H1 (cell line): ENCODE measurements around the gene CD244. TPM values are rescaled to one million over a fixed set of nuclear protein-coding genes. Genes with fewer than 3 reads are reported as not detected.

Experiments
- KDM5A ChIP-seq: fragments of 200-600 bp; IDR thresholded peaks from 2 replicates; pipeline ENCODE4 v1.7.1; 2012; ENCODE audit warnings: mild to moderate bottlenecking, low read length, inconsistent platforms, mixed read lengths
- POU5F1 ChIP-seq: IDR thresholded peaks from 2 replicates; pipeline ENCODE4 v1.6.1; 2011; ENCODE audit warnings: low read depth, mild to moderate bottlenecking, low read length, moderate library complexity
- polyA plus RNA-seq, 7 experiments: library from polyadenylated mRNA; depleted of rRNA in 3 of 7; stranded (reverse) in 5 of 7; unstranded in 2 of 7; fragments of >200 nt in 5 of 7; fragments of 200-250 nt in 2 of 7; gene quantifications; 1 replicate in 5 of 7; 2 replicates in 1 of 7; 4 replicates in 1 of 7; pipeline versions ENCODE4 v1.2.1 to v1.2.3, GENCODE V29; 2011 to 2013; ENCODE audit warnings: missing spikeins in 2 of 7, mixed read lengths in 2 of 7
- total RNA-seq: library from RNA; stranded (reverse); fragmentation: NEBNext Ultra II Directional; extraction: Animal tissue kit (Norgen Biotek cat#: 25700); gene quantifications from 2 replicates; pipeline ENCODE4 v1.2.1, GENCODE V29; 2021
- TF ChIP-seq, protein P1 (sequence below): fragments of 300-600 bp; sonication (generic); IDR thresholded peaks from 2 replicates; pipeline ENCODE4 v1.7.1; 2012; ENCODE audit warnings: low read length, moderate library complexity, mild to moderate bottlenecking, inconsistent platforms; ENCODE audit not compliant: insufficient replicate concordance

Gene CD244
- total and polyA plus RNA-seq, 2 of the 8 experiments (the other 6 are each of a cell fraction or from before 2014, with no cell fraction given): not detected

GRCh38 chr1:160865337-160865736 lies 2.6 kb upstream of the CD244 start (continued):
- TF ChIP-seq, protein P1, sequence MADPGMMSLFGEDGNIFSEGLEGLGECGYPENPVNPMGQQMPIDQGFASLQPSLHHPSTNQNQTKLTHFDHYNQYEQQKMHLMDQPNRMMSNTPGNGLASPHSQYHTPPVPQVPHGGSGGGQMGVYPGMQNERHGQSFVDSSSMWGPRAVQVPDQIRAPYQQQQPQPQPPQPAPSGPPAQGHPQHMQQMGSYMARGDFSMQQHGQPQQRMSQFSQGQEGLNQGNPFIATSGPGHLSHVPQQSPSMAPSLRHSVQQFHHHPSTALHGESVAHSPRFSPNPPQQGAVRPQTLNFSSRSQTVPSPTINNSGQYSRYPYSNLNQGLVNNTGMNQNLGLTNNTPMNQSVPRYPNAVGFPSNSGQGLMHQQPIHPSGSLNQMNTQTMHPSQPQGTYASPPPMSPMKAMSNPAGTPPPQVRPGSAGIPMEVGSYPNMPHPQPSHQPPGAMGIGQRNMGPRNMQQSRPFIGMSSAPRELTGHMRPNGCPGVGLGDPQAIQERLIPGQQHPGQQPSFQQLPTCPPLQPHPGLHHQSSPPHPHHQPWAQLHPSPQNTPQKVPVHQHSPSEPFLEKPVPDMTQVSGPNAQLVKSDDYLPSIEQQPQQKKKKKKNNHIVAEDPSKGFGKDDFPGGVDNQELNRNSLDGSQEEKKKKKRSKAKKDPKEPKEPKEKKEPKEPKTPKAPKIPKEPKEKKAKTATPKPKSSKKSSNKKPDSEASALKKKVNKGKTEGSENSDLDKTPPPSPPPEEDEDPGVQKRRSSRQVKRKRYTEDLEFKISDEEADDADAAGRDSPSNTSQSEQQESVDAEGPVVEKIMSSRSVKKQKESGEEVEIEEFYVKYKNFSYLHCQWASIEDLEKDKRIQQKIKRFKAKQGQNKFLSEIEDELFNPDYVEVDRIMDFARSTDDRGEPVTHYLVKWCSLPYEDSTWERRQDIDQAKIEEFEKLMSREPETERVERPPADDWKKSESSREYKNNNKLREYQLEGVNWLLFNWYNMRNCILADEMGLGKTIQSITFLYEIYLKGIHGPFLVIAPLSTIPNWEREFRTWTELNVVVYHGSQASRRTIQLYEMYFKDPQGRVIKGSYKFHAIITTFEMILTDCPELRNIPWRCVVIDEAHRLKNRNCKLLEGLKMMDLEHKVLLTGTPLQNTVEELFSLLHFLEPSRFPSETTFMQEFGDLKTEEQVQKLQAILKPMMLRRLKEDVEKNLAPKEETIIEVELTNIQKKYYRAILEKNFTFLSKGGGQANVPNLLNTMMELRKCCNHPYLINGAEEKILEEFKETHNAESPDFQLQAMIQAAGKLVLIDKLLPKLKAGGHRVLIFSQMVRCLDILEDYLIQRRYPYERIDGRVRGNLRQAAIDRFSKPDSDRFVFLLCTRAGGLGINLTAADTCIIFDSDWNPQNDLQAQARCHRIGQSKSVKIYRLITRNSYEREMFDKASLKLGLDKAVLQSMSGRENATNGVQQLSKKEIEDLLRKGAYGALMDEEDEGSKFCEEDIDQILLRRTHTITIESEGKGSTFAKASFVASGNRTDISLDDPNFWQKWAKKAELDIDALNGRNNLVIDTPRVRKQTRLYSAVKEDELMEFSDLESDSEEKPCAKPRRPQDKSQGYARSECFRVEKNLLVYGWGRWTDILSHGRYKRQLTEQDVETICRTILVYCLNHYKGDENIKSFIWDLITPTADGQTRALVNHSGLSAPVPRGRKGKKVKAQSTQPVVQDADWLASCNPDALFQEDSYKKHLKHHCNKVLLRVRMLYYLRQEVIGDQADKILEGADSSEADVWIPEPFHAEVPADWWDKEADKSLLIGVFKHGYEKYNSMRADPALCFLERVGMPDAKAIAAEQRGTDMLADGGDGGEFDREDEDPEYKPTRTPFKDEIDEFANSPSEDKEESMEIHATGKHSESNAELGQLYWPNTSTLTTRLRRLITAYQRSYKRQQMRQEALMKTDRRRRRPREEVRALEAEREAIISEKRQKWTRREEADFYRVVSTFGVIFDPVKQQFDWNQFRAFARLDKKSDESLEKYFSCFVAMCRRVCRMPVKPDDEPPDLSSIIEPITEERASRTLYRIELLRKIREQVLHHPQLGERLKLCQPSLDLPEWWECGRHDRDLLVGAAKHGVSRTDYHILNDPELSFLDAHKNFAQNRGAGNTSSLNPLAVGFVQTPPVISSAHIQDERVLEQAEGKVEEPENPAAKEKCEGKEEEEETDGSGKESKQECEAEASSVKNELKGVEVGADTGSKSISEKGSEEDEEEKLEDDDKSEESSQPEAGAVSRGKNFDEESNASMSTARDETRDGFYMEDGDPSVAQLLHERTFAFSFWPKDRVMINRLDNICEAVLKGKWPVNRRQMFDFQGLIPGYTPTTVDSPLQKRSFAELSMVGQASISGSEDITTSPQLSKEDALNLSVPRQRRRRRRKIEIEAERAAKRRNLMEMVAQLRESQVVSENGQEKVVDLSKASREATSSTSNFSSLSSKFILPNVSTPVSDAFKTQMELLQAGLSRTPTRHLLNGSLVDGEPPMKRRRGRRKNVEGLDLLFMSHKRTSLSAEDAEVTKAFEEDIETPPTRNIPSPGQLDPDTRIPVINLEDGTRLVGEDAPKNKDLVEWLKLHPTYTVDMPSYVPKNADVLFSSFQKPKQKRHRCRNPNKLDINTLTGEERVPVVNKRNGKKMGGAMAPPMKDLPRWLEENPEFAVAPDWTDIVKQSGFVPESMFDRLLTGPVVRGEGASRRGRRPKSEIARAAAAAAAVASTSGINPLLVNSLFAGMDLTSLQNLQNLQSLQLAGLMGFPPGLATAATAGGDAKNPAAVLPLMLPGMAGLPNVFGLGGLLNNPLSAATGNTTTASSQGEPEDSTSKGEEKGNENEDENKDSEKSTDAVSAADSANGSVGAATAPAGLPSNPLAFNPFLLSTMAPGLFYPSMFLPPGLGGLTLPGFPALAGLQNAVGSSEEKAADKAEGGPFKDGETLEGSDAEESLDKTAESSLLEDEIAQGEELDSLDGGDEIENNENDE: no peak
- TF ChIP-seq KDM5A: no peak
- TF ChIP-seq POU5F1: no peak
- TF ChIP-seq, all 59 proteins: peak for 0
